Keratinocyte (primary cell): ENCODE measurements around the gene CENPP. TPM values are rescaled to one million over a fixed set of nuclear protein-coding genes. Genes with fewer than 3 reads are reported as not detected.

Source experiments
- DNase-seq: peaks from one replicate; pipeline ENCODE4 v3.0.0-alpha.2; 2011; ENCODE audit warnings: low read depth, missing footprints, low spot score
- FAIRE-seq: peaks from 2 replicates; lab custom pipeline; 2011; peaks lifted over from hg19 to GRCh38; lab: Jason Lieb, UNC
- H2AFZ ChIP-seq: 2 replicates; pipeline ENCODE4 v1.6.0; 2012; ENCODE audit warnings: low read length, control low read depth, inconsistent platforms; ENCODE audit not compliant: control insufficient read depth
- H3K27ac ChIP-seq: 2 replicates; pipeline ENCODE4 v1.5.1; 2011; ENCODE audit warnings: low read length; ENCODE audit not compliant: control insufficient read depth, insufficient read depth
- H3K27me3 ChIP-seq: 3 replicates; pipeline ENCODE4 v1.6.0; 2011; ENCODE audit warnings: low read length; ENCODE audit not compliant: control insufficient read depth, insufficient read depth; ENCODE audit errors: extremely low read depth
- H3K36me3 ChIP-seq, 2 experiments: 2 replicates in 1 of 2; 3 replicates in 1 of 2; pipeline ENCODE4 v1.5.1; 2011; ENCODE audit warnings: low read length in 2 of 2, mild to moderate bottlenecking in 1 of 2; ENCODE audit not compliant: control insufficient read depth in 2 of 2, insufficient read depth in 2 of 2; ENCODE audit errors: extremely low read depth in 1 of 2
- H3K4me1 ChIP-seq: 3 replicates; pipeline ENCODE4 v1.5.1; 2011; ENCODE audit warnings: low read length; ENCODE audit not compliant: control insufficient read depth, insufficient read depth; ENCODE audit errors: extremely low read depth
- H3K4me2 ChIP-seq: 3 replicates; pipeline ENCODE4 v1.6.0; 2011; ENCODE audit warnings: low read depth, low read length; ENCODE audit not compliant: control insufficient read depth, insufficient read depth; ENCODE audit errors: extremely low read depth
- H3K4me3 ChIP-seq, 3 experiments: fragments of 200-600 bp in 1 of 3; sonication (generic) in 1 of 3; 2 replicates in 2 of 3; 3 replicates in 1 of 3; pipeline ENCODE4 v1.5.1; 2011 to 2016; ENCODE audit warnings: low read length in 3 of 3, mild to moderate bottlenecking in 3 of 3, control low read depth in 2 of 3, inconsistent platforms in 1 of 3, low read depth in 1 of 3, mixed read lengths in 1 of 3, mixed run types in 1 of 3, moderate library complexity in 1 of 3; ENCODE audit not compliant: control insufficient read depth in 2 of 3, insufficient read depth in 2 of 3; ENCODE audit errors: extremely low read depth in 1 of 3
- H3K79me2 ChIP-seq: 2 replicates; pipeline ENCODE4 v1.6.0; 2012; ENCODE audit warnings: low read length; ENCODE audit not compliant: control insufficient read depth, insufficient read depth
- H3K9ac ChIP-seq: 3 replicates; pipeline ENCODE4 v1.6.0; 2011; ENCODE audit warnings: low read length; ENCODE audit not compliant: control insufficient read depth, insufficient read depth; ENCODE audit errors: extremely low read depth
- H3K9me1 ChIP-seq: 3 replicates; pipeline ENCODE4 v1.6.0; 2011; ENCODE audit warnings: low read length; ENCODE audit not compliant: control insufficient read depth, insufficient read depth; ENCODE audit errors: extremely low read depth
- H3K9me3 ChIP-seq: 2 replicates; pipeline ENCODE4 v1.5.1; 2012; ENCODE audit warnings: low read depth, low read length; ENCODE audit not compliant: control insufficient read depth
- H4K20me1 ChIP-seq: 3 replicates; pipeline ENCODE4 v1.6.0; 2011; ENCODE audit warnings: low read length; ENCODE audit not compliant: control insufficient read depth, insufficient read depth; ENCODE audit errors: extremely low read depth
- EZH2 ChIP-seq: IDR thresholded peaks from one replicate; pipeline ENCODE4 v1.6.1; 2012; ENCODE audit warnings: inconsistent platforms, mild to moderate bottlenecking, low read length, moderate library complexity
- dilution Hi-C: fragments of 300-500 bp; cut with MboI; formaldehyde crosslinking; loops from one replicate; pipeline ENCODE4 v1.7.0; 2020; ENCODE audit warnings: low sequenced_read_pairs; ENCODE audit not compliant: extremely low pct_ligation_motif_present
- polyA plus RNA-seq, 5 experiments: library from polyadenylated mRNA; depleted of rRNA in 3 of 5; stranded (reverse) in 3 of 5; stranded (forward) in 1 of 5; unstranded in 1 of 5; fragments of >200 nt; gene quantifications; 1 replicate in 1 of 5; 2 replicates in 3 of 5; 3 replicates in 1 of 5; pipeline versions ENCODE4 v1.2.1 to v1.2.3, GENCODE V29; 2011 to 2012; ENCODE audit warnings: missing spikeins in 2 of 5, low read depth in 1 of 5, low replicate concordance in 1 of 5
- TF ChIP-seq, protein P1 (sequence below), 3 experiments: IDR thresholded peaks in 1 of 3; conservative IDR thresholded peaks in 1 of 3; optimal IDR thresholded peaks in 1 of 3; 2 replicates in 2 of 3; 3 replicates in 1 of 3; pipeline versions ENCODE3 to v1.5.1; 2011; ENCODE audit warnings: low read length in 3 of 3, mild to moderate bottlenecking in 3 of 3, moderate library complexity in 2 of 3, control low read depth in 1 of 3, inconsistent platforms in 1 of 3; ENCODE audit not compliant: insufficient read depth in 2 of 3; ENCODE audit errors: extremely low read depth in 1 of 3

CENPP gene
- polyA plus RNA-seq, 1 donor (not counting 4 experiments of a cell fraction or from before 2014, with no cell fraction given) = 6.7 TPM

DNA sequence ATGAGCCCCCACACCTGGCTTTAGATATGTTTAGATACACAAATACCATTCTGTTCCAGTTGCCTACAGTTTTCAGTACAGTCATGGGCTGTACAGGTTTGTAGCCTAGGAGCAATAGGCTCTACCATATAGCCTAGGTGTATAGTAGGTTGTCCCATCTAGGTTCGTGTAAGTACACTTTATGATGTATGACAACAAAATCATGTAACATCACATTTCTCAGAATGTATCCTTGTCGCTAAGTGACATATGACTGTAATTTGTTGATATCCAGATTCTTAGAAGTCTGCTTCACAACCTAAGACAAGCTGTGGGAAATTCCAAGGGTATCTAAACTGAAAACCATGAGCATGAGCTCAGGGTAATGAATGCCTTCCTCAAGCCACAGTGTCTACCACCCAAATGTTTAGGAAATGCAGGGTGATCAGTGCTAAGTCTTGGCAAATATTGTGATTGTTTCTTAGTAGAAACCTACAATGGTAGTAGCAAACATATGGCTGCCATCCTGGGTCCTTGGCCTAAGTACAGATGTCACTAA is 201.6 kb downstream of the CENPP start:
- Histone ChIP-seq H4K20me1 (no peaks in the 10 kb centered on the region), H3K9me1 (no peaks in the 10 kb centered on the region), H3K9me3 (no peaks in the 10 kb centered on the region), H3K9ac (no peak overlapping the region), H3K4me2 (no peak overlapping the region), H3K79me2 (no peaks in the 10 kb centered on the region), H3K4me3 (no peak overlapping the region), H3K27ac (no peak overlapping the region), H3K4me1 (no peaks in the 10 kb centered on the region), H3K36me3 (no peaks in the 10 kb centered on the region), H3K27me3 (no peaks in the 10 kb centered on the region), H2AFZ (no peak overlapping the region)
- peak; percentile 26 for FAIRE-seq
- no peak for DNase-seq
- dilution Hi-C loops = no loop called here
- no peak for TF ChIP-seq EZH2
- TF ChIP-seq, protein P1, sequence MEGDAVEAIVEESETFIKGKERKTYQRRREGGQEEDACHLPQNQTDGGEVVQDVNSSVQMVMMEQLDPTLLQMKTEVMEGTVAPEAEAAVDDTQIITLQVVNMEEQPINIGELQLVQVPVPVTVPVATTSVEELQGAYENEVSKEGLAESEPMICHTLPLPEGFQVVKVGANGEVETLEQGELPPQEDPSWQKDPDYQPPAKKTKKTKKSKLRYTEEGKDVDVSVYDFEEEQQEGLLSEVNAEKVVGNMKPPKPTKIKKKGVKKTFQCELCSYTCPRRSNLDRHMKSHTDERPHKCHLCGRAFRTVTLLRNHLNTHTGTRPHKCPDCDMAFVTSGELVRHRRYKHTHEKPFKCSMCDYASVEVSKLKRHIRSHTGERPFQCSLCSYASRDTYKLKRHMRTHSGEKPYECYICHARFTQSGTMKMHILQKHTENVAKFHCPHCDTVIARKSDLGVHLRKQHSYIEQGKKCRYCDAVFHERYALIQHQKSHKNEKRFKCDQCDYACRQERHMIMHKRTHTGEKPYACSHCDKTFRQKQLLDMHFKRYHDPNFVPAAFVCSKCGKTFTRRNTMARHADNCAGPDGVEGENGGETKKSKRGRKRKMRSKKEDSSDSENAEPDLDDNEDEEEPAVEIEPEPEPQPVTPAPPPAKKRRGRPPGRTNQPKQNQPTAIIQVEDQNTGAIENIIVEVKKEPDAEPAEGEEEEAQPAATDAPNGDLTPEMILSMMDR (optimal IDR thresholded peaks at IDR 0.05 in 1 of 3, IDR thresholded peaks at IDR 0.05 in 1 of 3, conservative IDR thresholded peaks at IDR 0.05 in 1 of 3; ENCODE audit: extremely low read depth in 1 of 3, insufficient read depth in 2 of 3, low read length in 3 of 3) = no peak

DNA sequence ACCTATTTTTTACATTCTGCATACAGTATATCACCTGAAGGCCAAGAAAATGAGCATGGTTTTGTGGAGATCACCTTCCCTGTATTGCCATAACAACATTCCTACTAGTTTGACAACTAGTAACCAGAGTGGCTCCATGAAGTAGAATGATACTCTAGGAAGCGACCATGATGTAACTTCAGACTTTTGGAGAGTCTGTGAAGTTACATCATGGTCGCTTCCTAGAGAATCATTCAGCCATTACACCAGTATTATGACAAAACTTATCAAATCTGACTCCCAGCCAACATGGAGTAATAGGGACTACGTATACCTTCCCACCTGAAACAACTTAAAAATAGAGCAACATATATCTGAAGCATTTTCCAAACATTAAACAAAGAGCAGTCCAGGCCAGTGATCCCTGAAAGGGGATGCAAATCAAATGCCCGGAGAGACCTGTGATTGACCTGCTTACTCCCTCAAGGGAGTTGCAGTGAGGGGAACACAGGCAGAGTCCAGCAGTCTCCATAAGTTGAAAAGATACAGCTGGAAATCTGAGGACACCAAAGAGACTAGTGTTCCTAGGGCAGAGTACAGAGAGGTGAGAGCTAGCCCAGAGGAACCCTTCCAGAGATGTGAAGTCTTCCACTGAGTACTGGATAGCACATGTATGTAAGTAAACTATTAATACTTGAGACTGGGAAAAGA is 202.2 kb downstream of the CENPP start:
- H3K9ac ChIP-seq = no peak overlapping the region
- TF ChIP-seq, protein P1 (optimal IDR thresholded peaks at IDR 0.05 in 1 of 3, IDR thresholded peaks at IDR 0.05 in 1 of 3, conservative IDR thresholded peaks at IDR 0.05 in 1 of 3; ENCODE audit: extremely low read depth in 1 of 3, insufficient read depth in 2 of 3, low read length in 3 of 3) = no peak
- no peak for TF ChIP-seq EZH2
- H3K27ac ChIP-seq = no peak overlapping the region
- H3K79me2 ChIP-seq = no peaks in the 10 kb centered on the region
- H3K9me1 ChIP-seq = no peaks in the 10 kb centered on the region
- FAIRE-seq = no peak
- no peaks in the 10 kb centered on the region for H3K36me3 ChIP-seq
- dilution Hi-C loops = no loop called here
- no peak overlapping the region for H3K4me3 ChIP-seq
- no peak overlapping the region for H3K4me2 ChIP-seq
- DNase-seq = no peak
- H4K20me1 ChIP-seq = no peaks in the 10 kb centered on the region
- no peaks in the 10 kb centered on the region for H3K9me3 ChIP-seq
- no peak overlapping the region for H2AFZ ChIP-seq
- H3K27me3 ChIP-seq = no peaks in the 10 kb centered on the region
- no peaks in the 10 kb centered on the region for H3K4me1 ChIP-seq
